SU-DHL-6 (cell line): ENCODE results near the gene DOCK10.

ENCODE experiments used
- H2AFZ ChIP-seq: fragments of 200-600 bp; sonication (generic); 2 replicates; pipeline ENCODE4 v1.6.1; 2014; ENCODE audit warnings: low read depth, mild to moderate bottlenecking, moderate library complexity, mixed read lengths, antibody characterized with exemption, low read length; ENCODE audit not compliant: severe bottlenecking
- H3F3A ChIP-seq: fragments of 200-600 bp; shearing (Covaris generic); 2 replicates; pipeline ENCODE4 v1.6.0; 2016; ENCODE audit warnings: antibody characterized with exemption, mild to moderate bottlenecking; ENCODE audit not compliant: insufficient read depth
- H3K27ac ChIP-seq: fragments of 200-600 bp; sonication (generic); 2 replicates; pipeline ENCODE4 v1.5.1; 2016; ENCODE audit warnings: low read depth, mild to moderate bottlenecking, low read length, moderate library complexity, mixed read lengths
- H3K27me3 ChIP-seq: fragments of 200-600 bp; sonication (generic), shearing (Covaris generic); 2 replicates; pipeline ENCODE4 v1.6.0; 2014; ENCODE audit warnings: mild to moderate bottlenecking, low read length
- H3K36me3 ChIP-seq: fragments of 200-600 bp; sonication (generic); 2 replicates; pipeline ENCODE4 v1.6.1; 2014; ENCODE audit warnings: mild to moderate bottlenecking, low read length, mixed read lengths
- H3K4me2 ChIP-seq: fragments of 300-600, 200-600 bp; shearing (Covaris generic), sonication (generic); 2 replicates; pipeline ENCODE4 v1.6.0; 2014; ENCODE audit warnings: low read length, low read depth, mild to moderate bottlenecking; ENCODE audit not compliant: poor library complexity, severe bottlenecking
- H3K4me3 ChIP-seq: fragments of 200-600 bp; sonication (generic); 2 replicates; pipeline ENCODE4 v1.5.1; 2014; ENCODE audit warnings: antibody characterized with exemption, low read length, mild to moderate bottlenecking, mixed read lengths; ENCODE audit not compliant: insufficient read depth, poor library complexity, severe bottlenecking
- H3K79me2 ChIP-seq: fragments of 200-600 bp; sonication (generic); 2 replicates; pipeline ENCODE4 v1.6.1; 2014; ENCODE audit warnings: mild to moderate bottlenecking, low read length, moderate library complexity; ENCODE audit not compliant: insufficient read depth
- H3K9ac ChIP-seq: fragments of 200-600 bp; sonication (generic); 2 replicates; pipeline ENCODE4 v1.7.0; 2014; ENCODE audit warnings: mild to moderate bottlenecking, low read length
- H3K9me2 ChIP-seq: fragments of 200-600 bp; sonication (generic); replicated peaks from 2 replicates; pipeline ENCODE4 v1.6.1; 2014; ENCODE audit warnings: low read length; ENCODE audit not compliant: insufficient read depth
- H3K9me3 ChIP-seq: fragments of 200-600 bp; sonication (generic); 2 replicates; pipeline ENCODE4 v1.6.1; 2014; ENCODE audit warnings: low read length, mixed read lengths; ENCODE audit not compliant: insufficient read depth
- H4K20me1 ChIP-seq: fragments of 200-600 bp; sonication (generic); 2 replicates; pipeline ENCODE4 v1.6.1; 2014; ENCODE audit warnings: low read depth, mild to moderate bottlenecking, antibody characterized with exemption, low read length, moderate library complexity, mixed read lengths
- EZH2phosphoT487 ChIP-seq: fragments of 200-600 bp; sonication (generic), shearing (Covaris generic); conservative IDR thresholded peaks from 2 replicates; pipeline ENCODE4 v1.6.1; 2018; ENCODE audit warnings: mild to moderate bottlenecking, antibody characterized with exemption, low read length, moderate library complexity, mixed read lengths
- TF ChIP-seq, protein P1 (sequence below): fragments of 200-600 bp; sonication (generic); IDR thresholded peaks from one replicate; pipeline ENCODE4 v1.5.1; 2017; ENCODE audit warnings: antibody characterized with exemption, mild to moderate bottlenecking, low read length, moderate library complexity; ENCODE audit not compliant: insufficient read depth, poor library complexity, severe bottlenecking

The DOCK10 gene

DNA sequence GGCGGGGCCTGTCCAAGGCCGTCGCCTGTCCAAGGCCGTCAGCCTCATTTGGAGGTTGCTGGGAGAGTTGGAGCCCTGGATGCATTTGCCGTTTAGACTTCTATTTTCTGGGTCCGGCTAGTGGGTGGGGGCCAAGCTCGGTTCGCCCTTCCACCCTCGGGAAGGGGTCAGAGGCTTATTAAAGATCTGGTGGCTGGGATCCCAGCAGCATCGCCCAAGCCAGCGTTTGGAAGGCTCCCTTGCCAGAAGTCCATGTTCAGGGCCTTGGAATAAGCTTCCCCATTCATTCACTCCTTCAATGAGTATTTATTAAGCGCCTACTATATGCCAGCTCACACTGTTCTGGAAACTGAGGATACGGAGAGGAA, 516 bp upstream of the DOCK10 start:
- Histone ChIP-seq H3F3A (no peaks in the 10 kb centered on the region), H4K20me1 (no peaks in the 10 kb centered on the region), H3K9me3 (no peaks in the 10 kb centered on the region), H3K9me2 (no peaks in the 10 kb centered on the region), H3K4me2 (no peak overlapping the region), H3K79me2 (no peaks in the 10 kb centered on the region), H3K4me3 (no peak overlapping the region), H3K9ac (no peak overlapping the region), H3K27ac (no peak overlapping the region), H3K36me3 (no peaks in the 10 kb centered on the region), H3K27me3 (no peaks in the 10 kb centered on the region; the same call in 1 of the 2 replicates), H2AFZ (no peak overlapping the region)
- no peak for TF ChIP-seq EZH2phosphoT487
- TF ChIP-seq, protein P1, sequence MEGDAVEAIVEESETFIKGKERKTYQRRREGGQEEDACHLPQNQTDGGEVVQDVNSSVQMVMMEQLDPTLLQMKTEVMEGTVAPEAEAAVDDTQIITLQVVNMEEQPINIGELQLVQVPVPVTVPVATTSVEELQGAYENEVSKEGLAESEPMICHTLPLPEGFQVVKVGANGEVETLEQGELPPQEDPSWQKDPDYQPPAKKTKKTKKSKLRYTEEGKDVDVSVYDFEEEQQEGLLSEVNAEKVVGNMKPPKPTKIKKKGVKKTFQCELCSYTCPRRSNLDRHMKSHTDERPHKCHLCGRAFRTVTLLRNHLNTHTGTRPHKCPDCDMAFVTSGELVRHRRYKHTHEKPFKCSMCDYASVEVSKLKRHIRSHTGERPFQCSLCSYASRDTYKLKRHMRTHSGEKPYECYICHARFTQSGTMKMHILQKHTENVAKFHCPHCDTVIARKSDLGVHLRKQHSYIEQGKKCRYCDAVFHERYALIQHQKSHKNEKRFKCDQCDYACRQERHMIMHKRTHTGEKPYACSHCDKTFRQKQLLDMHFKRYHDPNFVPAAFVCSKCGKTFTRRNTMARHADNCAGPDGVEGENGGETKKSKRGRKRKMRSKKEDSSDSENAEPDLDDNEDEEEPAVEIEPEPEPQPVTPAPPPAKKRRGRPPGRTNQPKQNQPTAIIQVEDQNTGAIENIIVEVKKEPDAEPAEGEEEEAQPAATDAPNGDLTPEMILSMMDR = no peak

DNA sequence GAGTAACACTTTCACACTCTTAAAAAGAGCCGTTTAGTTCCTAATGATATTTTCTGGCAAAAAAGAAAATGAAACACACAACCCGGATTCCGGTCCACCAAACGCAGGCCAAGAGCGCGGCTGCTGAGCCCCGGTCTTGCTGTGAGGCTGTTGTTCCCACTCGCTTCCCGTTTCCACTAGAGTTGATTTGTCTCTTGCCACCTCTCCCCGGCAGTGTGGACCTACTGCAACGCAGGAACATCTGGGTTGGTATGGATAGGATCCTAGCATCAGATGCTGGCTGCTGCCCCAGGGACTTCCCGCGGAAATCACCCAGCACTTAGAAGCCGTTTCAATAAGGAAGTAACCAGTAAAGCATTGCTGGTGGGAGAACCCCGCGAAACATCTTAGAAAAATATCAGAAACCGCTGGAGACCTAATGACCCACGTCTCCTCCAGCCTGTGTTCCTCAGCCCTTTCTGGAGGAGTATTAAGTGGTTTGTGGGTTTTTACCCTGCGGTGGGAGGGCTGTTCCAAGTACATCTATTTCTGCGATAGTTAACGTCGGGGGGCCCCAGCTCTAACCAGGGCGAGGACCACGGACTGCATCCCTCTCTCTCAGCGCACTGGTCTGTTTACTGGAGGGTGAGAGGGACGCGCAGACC, 939 bp downstream of the DOCK10 start:
- peak overlapping the region; percentile 29 for H3K4me2 ChIP-seq
- H3K36me3 ChIP-seq = no peaks in the 10 kb centered on the region
- no peaks in the 10 kb centered on the region for H3K79me2 ChIP-seq
- H3K27ac ChIP-seq = no peak overlapping the region
- H3K9ac ChIP-seq = no peak overlapping the region
- H3K4me3 ChIP-seq = no peak overlapping the region
- H3K9me3 ChIP-seq = no peaks in the 10 kb centered on the region
- no peaks in the 10 kb centered on the region; the same call in 1 of the 2 replicates for H3K27me3 ChIP-seq
- 0 out of 2 replicates have a peak, but pooled peaks have one; percentile 71 for TF ChIP-seq EZH2phosphoT487
- TF ChIP-seq, protein P1 = no peak
- no peak overlapping the region for H2AFZ ChIP-seq
- no peaks in the 10 kb centered on the region for H3F3A ChIP-seq
- no peaks in the 10 kb centered on the region for H4K20me1 ChIP-seq
- H3K9me2 ChIP-seq = no peaks in the 10 kb centered on the region

DNA sequence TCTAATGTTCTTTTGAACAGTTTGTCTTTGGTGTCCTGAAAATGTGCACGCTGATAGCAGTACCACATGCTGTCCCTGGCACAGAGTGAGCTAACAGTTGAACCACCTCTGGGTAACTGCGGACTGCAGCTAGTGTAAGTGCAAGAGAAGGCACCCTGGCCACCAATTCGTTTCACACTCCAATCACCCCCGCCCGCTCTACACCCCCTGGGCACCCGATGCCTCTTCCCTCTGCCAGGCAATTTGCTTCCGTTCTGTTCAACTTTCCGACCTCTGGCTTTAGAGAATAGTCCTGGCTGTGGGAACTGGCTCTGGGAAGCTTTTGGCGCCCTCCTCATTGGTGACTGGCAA, 1.4 kb downstream of the DOCK10 start:
- Histone ChIP-seq H3K27me3 (no peaks in the 10 kb centered on the region; the same call in 1 of the 2 replicates), H3K36me3 (no peaks in the 10 kb centered on the region), H3K27ac (no peak overlapping the region), H3K9ac (no peak overlapping the region), H3F3A (no peaks in the 10 kb centered on the region), H2AFZ (no peak overlapping the region), H3K9me3 (no peaks in the 10 kb centered on the region), H3K79me2 (no peaks in the 10 kb centered on the region), H3K4me3 (no peak overlapping the region), H3K4me2 (peak overlapping the region; percentile 29), H3K9me2 (no peaks in the 10 kb centered on the region), H4K20me1 (no peaks in the 10 kb centered on the region)
- TF ChIP-seq, protein P1 = no peak
- no peak for TF ChIP-seq EZH2phosphoT487
